Measurements from ENCODE around the gene CADPS2. TPM values are rescaled to one million over a fixed set of nuclear protein-coding genes. Genes with fewer than 3 reads are reported as not detected.

The CADPS2 gene
- total RNA-seq, 1 donor from 2014 or later = 6.4 TPM

DNA sequence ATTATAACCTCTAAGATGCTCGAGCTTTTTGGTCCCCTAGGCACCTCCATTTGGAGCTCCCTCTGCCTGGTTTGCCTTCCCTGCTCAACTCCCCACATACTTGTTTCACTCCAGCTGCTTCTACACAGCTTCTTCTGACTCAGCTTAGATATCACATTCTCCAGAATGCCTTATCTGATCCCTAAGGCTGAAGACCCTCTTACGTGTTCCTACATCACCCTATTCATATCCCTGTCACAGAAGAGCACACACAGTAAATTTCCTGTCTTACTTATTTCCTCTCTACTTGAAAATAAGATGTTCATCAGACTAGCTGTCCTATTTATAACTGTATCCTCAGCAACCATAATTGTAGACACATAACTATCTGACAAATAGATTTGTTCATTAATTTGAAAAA lies 122.2 kb downstream of the CADPS2 start:
- Histone ChIP-seq H3K4me1 (ENCODE audit: insufficient read depth, low read length) (no peaks in the 10 kb centered on the region), H3K4me2 (ENCODE audit: low read length) (no peak overlapping the region), H3K27ac (ENCODE audit: low read depth, low read length) (no peak overlapping the region), H2AFZ (ENCODE audit: low read depth, low read length) (no peak overlapping the region), H4K20me1 (ENCODE audit: insufficient read depth, low read length) (no peaks in the 10 kb centered on the region), H3K36me3 (ENCODE audit: insufficient read depth, low read length) (no peaks in the 10 kb centered on the region), H3K79me2 (ENCODE audit: insufficient read depth, low read length) (no peaks in the 10 kb centered on the region), H3K9ac (ENCODE audit: low read length) (no peak overlapping the region), H3K27me3 (ENCODE audit: insufficient read depth, low read length) (no peaks in the 10 kb centered on the region), H3K4me3 (ENCODE audit: insufficient read depth, low read depth, low read length) (no peak overlapping the region), H3K9me3 (ENCODE audit: insufficient read depth, low read depth, low read length) (no peaks in the 10 kb centered on the region)
- FAIRE-seq (no peak), DNase-seq (ENCODE audit: low read depth) (no peak)
- H3K9me3 Mint-ChIP-seq (ENCODE audit: unreplicated experiment) = no peaks in the 10 kb centered on the region
- no peak for TF ChIP-seq EZH2 (IDR thresholded peaks at IDR 0.05; ENCODE audit: insufficient read depth, low read length)
- TF ChIP-seq, protein P1, sequence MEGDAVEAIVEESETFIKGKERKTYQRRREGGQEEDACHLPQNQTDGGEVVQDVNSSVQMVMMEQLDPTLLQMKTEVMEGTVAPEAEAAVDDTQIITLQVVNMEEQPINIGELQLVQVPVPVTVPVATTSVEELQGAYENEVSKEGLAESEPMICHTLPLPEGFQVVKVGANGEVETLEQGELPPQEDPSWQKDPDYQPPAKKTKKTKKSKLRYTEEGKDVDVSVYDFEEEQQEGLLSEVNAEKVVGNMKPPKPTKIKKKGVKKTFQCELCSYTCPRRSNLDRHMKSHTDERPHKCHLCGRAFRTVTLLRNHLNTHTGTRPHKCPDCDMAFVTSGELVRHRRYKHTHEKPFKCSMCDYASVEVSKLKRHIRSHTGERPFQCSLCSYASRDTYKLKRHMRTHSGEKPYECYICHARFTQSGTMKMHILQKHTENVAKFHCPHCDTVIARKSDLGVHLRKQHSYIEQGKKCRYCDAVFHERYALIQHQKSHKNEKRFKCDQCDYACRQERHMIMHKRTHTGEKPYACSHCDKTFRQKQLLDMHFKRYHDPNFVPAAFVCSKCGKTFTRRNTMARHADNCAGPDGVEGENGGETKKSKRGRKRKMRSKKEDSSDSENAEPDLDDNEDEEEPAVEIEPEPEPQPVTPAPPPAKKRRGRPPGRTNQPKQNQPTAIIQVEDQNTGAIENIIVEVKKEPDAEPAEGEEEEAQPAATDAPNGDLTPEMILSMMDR (IDR thresholded peaks at IDR 0.05; ENCODE audit: insufficient read depth, low read depth, low read length) = no peak
- H3K27ac Mint-ChIP-seq (ENCODE audit: unreplicated experiment) = no peak overlapping the region
- no peak overlapping the region for H3K4me3 Mint-ChIP-seq (ENCODE audit: unreplicated experiment)
- peaks cover 5% of the 10 kb centered on the region for H3K4me1 Mint-ChIP-seq (ENCODE audit: low read depth, unreplicated experiment)
- H3K27me3 Mint-ChIP-seq (ENCODE audit: low read depth, unreplicated experiment) = no peaks in the 10 kb centered on the region
- H3K36me3 Mint-ChIP-seq (ENCODE audit: low read depth, unreplicated experiment) = no peaks in the 10 kb centered on the region

- no peaks in the 10 kb centered on the region for H3K4me1 ChIP-seq (ENCODE audit: insufficient read depth, low read length)
- no peaks in the 10 kb centered on the region for H4K20me1 ChIP-seq (ENCODE audit: insufficient read depth, low read length)
- Mint-ChIP-seq H3K9me3 (ENCODE audit: unreplicated experiment) (no peaks in the 10 kb centered on the region), H3K4me1 (ENCODE audit: low read depth, unreplicated experiment) (peaks cover 5% of the 10 kb centered on the region), H3K27ac (ENCODE audit: unreplicated experiment) (no peak overlapping the region), H3K27me3 (ENCODE audit: low read depth, unreplicated experiment) (no peaks in the 10 kb centered on the region), H3K36me3 (ENCODE audit: low read depth, unreplicated experiment) (no peaks in the 10 kb centered on the region), H3K4me3 (ENCODE audit: unreplicated experiment) (no peak overlapping the region)
- no peak overlapping the region for H3K4me2 ChIP-seq (ENCODE audit: low read length)
- no peaks in the 10 kb centered on the region for H3K36me3 ChIP-seq (ENCODE audit: insufficient read depth, low read length)
- no peak overlapping the region for H3K9ac ChIP-seq (ENCODE audit: low read length)
- no peaks in the 10 kb centered on the region for H3K27me3 ChIP-seq (ENCODE audit: insufficient read depth, low read length)
- FAIRE-seq (no peak), DNase-seq (ENCODE audit: low read depth) (no peak)
- H3K79me2 ChIP-seq (ENCODE audit: insufficient read depth, low read length) = no peaks in the 10 kb centered on the region
- H3K9me3 ChIP-seq (ENCODE audit: insufficient read depth, low read depth, low read length) = no peaks in the 10 kb centered on the region
- no peak overlapping the region for H3K27ac ChIP-seq (ENCODE audit: low read depth, low read length)
- H3K4me3 ChIP-seq (ENCODE audit: insufficient read depth, low read depth, low read length) = no peak overlapping the region
- no peak overlapping the region for H2AFZ ChIP-seq (ENCODE audit: low read depth, low read length)
- TF ChIP-seq, protein P1 (IDR thresholded peaks at IDR 0.05; ENCODE audit: insufficient read depth, low read depth, low read length) = no peak
- no peak for TF ChIP-seq EZH2 (IDR thresholded peaks at IDR 0.05; ENCODE audit: insufficient read depth, low read length)
Observed at GRCh38 chr7:122762071-122762470, 124.2 kb downstream of the CADPS2 start.

- no peak overlapping the region for H2AFZ ChIP-seq (ENCODE audit: low read depth, low read length)
- DNase-seq (ENCODE audit: low read depth) (no peak), FAIRE-seq (no peak)
- no peaks in the 10 kb centered on the region for H3K4me1 ChIP-seq (ENCODE audit: insufficient read depth, low read length)
- TF ChIP-seq, protein P1 (IDR thresholded peaks at IDR 0.05; ENCODE audit: insufficient read depth, low read depth, low read length) = no peak
- no peaks in the 10 kb centered on the region for H3K36me3 ChIP-seq (ENCODE audit: insufficient read depth, low read length)
- Mint-ChIP-seq H3K9me3 (ENCODE audit: unreplicated experiment) (no peaks in the 10 kb centered on the region), H3K36me3 (ENCODE audit: low read depth, unreplicated experiment) (no peaks in the 10 kb centered on the region), H3K27ac (ENCODE audit: unreplicated experiment) (no peak overlapping the region), H3K27me3 (ENCODE audit: low read depth, unreplicated experiment) (no peaks in the 10 kb centered on the region), H3K4me3 (ENCODE audit: unreplicated experiment) (no peak overlapping the region), H3K4me1 (ENCODE audit: low read depth, unreplicated experiment) (no peaks in the 10 kb centered on the region)
- H3K9me3 ChIP-seq (ENCODE audit: insufficient read depth, low read depth, low read length) = no peaks in the 10 kb centered on the region
- no peak overlapping the region for H3K9ac ChIP-seq (ENCODE audit: low read length)
- H3K79me2 ChIP-seq (ENCODE audit: insufficient read depth, low read length) = no peaks in the 10 kb centered on the region
- H3K27ac ChIP-seq (ENCODE audit: low read depth, low read length) = no peak overlapping the region
- H3K4me3 ChIP-seq (ENCODE audit: insufficient read depth, low read depth, low read length) = no peak overlapping the region
- H3K4me2 ChIP-seq (ENCODE audit: low read length) = no peak overlapping the region
- no peaks in the 10 kb centered on the region for H3K27me3 ChIP-seq (ENCODE audit: insufficient read depth, low read length)
- H4K20me1 ChIP-seq (ENCODE audit: insufficient read depth, low read length) = no peaks in the 10 kb centered on the region
Observed at GRCh38 chr7:122758501-122758900, 127.8 kb downstream of the CADPS2 start.
